Stimulated activated CD8-positive, alpha-beta memory T cell treated with anti-CD3 and anti-CD28 coated beads, Interleukin-7, amount 100 ng/mL, for 48 hours (primary cell): ENCODE data around the gene PNLIPRP2.

Source experiments
- DNase-seq, 2 donors: peaks; one replicate each; pipeline ENCODE4 v3.0.0-alpha.2; 2020; ENCODE audit warnings: low read depth in 1 of 2; ENCODE audit errors: extremely low read depth in 1 of 2

The PNLIPRP2 gene

GRCh38 chr10:116679351-116679750, 58.6 kb downstream of the PNLIPRP2 start:
- no peak for DNase-seq

- DNase-seq: no peak
Measured at GRCh38 chr10:116683166-116683565, 62.4 kb downstream of the PNLIPRP2 start.

GRCh38 chr10:116683821-116684220, 63.1 kb downstream of the PNLIPRP2 start:
- DNase-seq: no peak

GRCh38 chr10:116684781-116685180, 64.0 kb downstream of the PNLIPRP2 start:
- no peak for DNase-seq

GRCh38 chr10:116685807-116686206, 65.1 kb downstream of the PNLIPRP2 start:
- no peak for DNase-seq

GRCh38 chr10:116686632-116687031, 65.9 kb downstream of the PNLIPRP2 start:
- DNase-seq: no peak

- DNase-seq: no peak
Measured at GRCh38 chr10:116687633-116688032, 66.9 kb downstream of the PNLIPRP2 start.

- DNase-seq: no peak
Measured at GRCh38 chr10:116688241-116688711, 67.5 kb downstream of the PNLIPRP2 start.

GRCh38 chr10:116688741-116689495, 68.2 kb downstream of the PNLIPRP2 start:
- no peak for DNase-seq

- no peak for DNase-seq
Measured at GRCh38 chr10:116689744-116690143, 69.0 kb downstream of the PNLIPRP2 start.

- no peak for DNase-seq
Measured at GRCh38 chr10:116690356-116691322, 69.9 kb downstream of the PNLIPRP2 start.

- no peak for DNase-seq
Measured at GRCh38 chr10:116691635-116692034, 70.9 kb downstream of the PNLIPRP2 start.

- DNase-seq: no peak
Measured at GRCh38 chr10:116692225-116692624, 71.5 kb downstream of the PNLIPRP2 start.

- no peak for DNase-seq
Measured at GRCh38 chr10:116694243-116694926, 73.6 kb downstream of the PNLIPRP2 start.
